HuH-7.5 (cell line): ENCODE data around the gene MPRIP.

Source experiments
- DNase-seq: peaks from one replicate; pipeline ENCODE4 v3.0.0; 2011; ENCODE audit warnings: low spot score

The MPRIP gene

GRCh38 chr17:17051380-17051779 lies 9.1 kb downstream of the MPRIP start:
- no peak for DNase-seq

- no peak for DNase-seq
Measured at GRCh38 chr17:17051791-17052461, 9.7 kb downstream of the MPRIP start.

- no peak for DNase-seq
Measured at GRCh38 chr17:17052462-17053221, 10.4 kb downstream of the MPRIP start.

GRCh38 chr17:17053446-17054379 lies 11.5 kb downstream of the MPRIP start:
- DNase-seq = no peak

GRCh38 chr17:17054636-17055035 lies 12.4 kb downstream of the MPRIP start:
- DNase-seq = no peak

- DNase-seq = no peak
Measured at GRCh38 chr17:17055286-17056155, 13.3 kb downstream of the MPRIP start.

- DNase-seq = no peak
Measured at GRCh38 chr17:17056156-17056539, 13.9 kb downstream of the MPRIP start.

GRCh38 chr17:17057057-17057551 lies 14.8 kb downstream of the MPRIP start:
- no peak for DNase-seq

- DNase-seq = no peak
Measured at GRCh38 chr17:17058304-17058703, 16.0 kb downstream of the MPRIP start.

- no peak for DNase-seq
Measured at GRCh38 chr17:17059301-17059890, 17.1 kb downstream of the MPRIP start.

GRCh38 chr17:17060001-17060922 lies 18.0 kb downstream of the MPRIP start:
- no peak for DNase-seq

GRCh38 chr17:17060930-17061329 lies 18.7 kb downstream of the MPRIP start:
- DNase-seq = no peak

GRCh38 chr17:17061516-17061915 lies 19.3 kb downstream of the MPRIP start:
- DNase-seq = no peak

- DNase-seq = no peak
Measured at GRCh38 chr17:17062356-17062755, 20.1 kb downstream of the MPRIP start.

- no peak for DNase-seq
Measured at GRCh38 chr17:17062866-17063265, 20.6 kb downstream of the MPRIP start.

- DNase-seq = no peak
Measured at GRCh38 chr17:17063546-17064122, 21.4 kb downstream of the MPRIP start.

GRCh38 chr17:17064322-17064721 lies 22.1 kb downstream of the MPRIP start:
- no peak for DNase-seq

GRCh38 chr17:17066021-17066420 lies 23.8 kb downstream of the MPRIP start:
- DNase-seq = no peak

- no peak for DNase-seq
Measured at GRCh38 chr17:17067257-17067656, 25.0 kb downstream of the MPRIP start.

GRCh38 chr17:17069849-17070248 lies 27.6 kb downstream of the MPRIP start:
- no peak for DNase-seq
